MCF 10A (cell line): ENCODE measurements around the gene GRIK3. TPM values are rescaled to one million over a fixed set of nuclear protein-coding genes. Genes with fewer than 3 reads are reported as not detected.

Source experiments
- BruUV-seq: library from RNA; stranded (reverse); fragments of 400-500 nt; replicated peaks from 2 replicates; lab custom pipeline; 2021; lab: Mats Ljungman, UMichigan
- CTCF ChIA-PET: fragments of 300-600 bp; sonication (Branson Sonifier 250); formaldehyde crosslinking; extraction: SDS; loops from one replicate; lab custom pipeline; 2021; ENCODE audit warnings: antibody characterized with exemption, inconsistent platforms; lab: Yijun Ruan, JAX
- POLR2A ChIA-PET: fragments of 300-600, 350-650 bp; sonication (Branson Sonifier 250); formaldehyde crosslinking; extraction: SDS; loops from one replicate; lab custom pipeline; 2020; ENCODE audit warnings: antibody characterized with exemption, inconsistent platforms; lab: Yijun Ruan, JAX
- DNase-seq: peaks from one replicate; pipeline ENCODE4 v3.0.0-alpha.2; 2018; ENCODE audit not compliant: unreplicated experiment
- H3K27ac Mint-ChIP-seq: one replicate; pipeline ENCODE4 v1.8.0; 2022; ENCODE audit warnings: mild to moderate bottlenecking, low read depth, mixed read lengths; ENCODE audit not compliant: unreplicated experiment
- H3K27me3 Mint-ChIP-seq: one replicate; pipeline ENCODE4 v1.8.0; 2022; ENCODE audit warnings: mixed read lengths; ENCODE audit not compliant: insufficient read depth, unreplicated experiment
- H3K36me3 Mint-ChIP-seq: one replicate; pipeline ENCODE4 v1.8.0; 2022; ENCODE audit warnings: mild to moderate bottlenecking, moderate library complexity, mixed read lengths; ENCODE audit not compliant: insufficient read depth, unreplicated experiment
- H3K4me1 Mint-ChIP-seq: one replicate; pipeline ENCODE4 v1.8.0; 2022; ENCODE audit warnings: mixed read lengths; ENCODE audit not compliant: insufficient read depth, unreplicated experiment
- H3K4me3 Mint-ChIP-seq: one replicate; pipeline ENCODE4 v1.8.0; 2022; ENCODE audit warnings: mild to moderate bottlenecking, moderate library complexity, mixed read lengths; ENCODE audit not compliant: unreplicated experiment
- H3K9me3 Mint-ChIP-seq: one replicate; pipeline ENCODE4 v1.8.0; 2022; ENCODE audit warnings: mixed read lengths; ENCODE audit not compliant: unreplicated experiment
- CTCF ChIP-seq: fragments of 200-600 bp; IDR thresholded peaks from one replicate; pipeline ENCODE4 v1.8.0; 2022; ENCODE audit warnings: antibody characterized with exemption, mild to moderate bottlenecking; ENCODE audit not compliant: unreplicated experiment
- intact Hi-C: fragments of 100-400 bp; cut with micrococcal nuclease; formaldehyde crosslinking; loops from 2 replicates; pipeline ENCODE4 v1.14.1; 2022
- total RNA-seq: library from RNA; stranded (reverse); gene quantifications from 2 replicates; pipeline ENCODE4 v1.2.3, GENCODE V29; 2022

Gene GRIK3
- total RNA-seq, 1 experiment from 2014 or later: not detected

- ChIA-PET POLR2A (no interaction called here), CTCF (interaction anchor here (0.6 kb wide), 2 partner anchors 540 to 1005 kb away, joined by 3 to 4 read pairs; no protein-coding TSS in a partner anchor)
- H3K9me3 Mint-ChIP-seq: no peaks in the 10 kb centered on the region
- intact Hi-C loops: no loop called here
- no TSS peak for BruUV-seq
- H3K27me3 Mint-ChIP-seq: peaks cover 48% of the 10 kb centered on the region
- H3K27ac Mint-ChIP-seq: no peak overlapping the region
- DNase-seq: no peak
- H3K36me3 Mint-ChIP-seq: no peaks in the 10 kb centered on the region
- no peak for TF ChIP-seq CTCF
- no peak overlapping the region for H3K4me3 Mint-ChIP-seq
- H3K4me1 Mint-ChIP-seq: no peaks in the 10 kb centered on the region
Observed at GRCh38 chr1:36772647-36773495, 261.4 kb downstream of the GRIK3 start.

DNA sequence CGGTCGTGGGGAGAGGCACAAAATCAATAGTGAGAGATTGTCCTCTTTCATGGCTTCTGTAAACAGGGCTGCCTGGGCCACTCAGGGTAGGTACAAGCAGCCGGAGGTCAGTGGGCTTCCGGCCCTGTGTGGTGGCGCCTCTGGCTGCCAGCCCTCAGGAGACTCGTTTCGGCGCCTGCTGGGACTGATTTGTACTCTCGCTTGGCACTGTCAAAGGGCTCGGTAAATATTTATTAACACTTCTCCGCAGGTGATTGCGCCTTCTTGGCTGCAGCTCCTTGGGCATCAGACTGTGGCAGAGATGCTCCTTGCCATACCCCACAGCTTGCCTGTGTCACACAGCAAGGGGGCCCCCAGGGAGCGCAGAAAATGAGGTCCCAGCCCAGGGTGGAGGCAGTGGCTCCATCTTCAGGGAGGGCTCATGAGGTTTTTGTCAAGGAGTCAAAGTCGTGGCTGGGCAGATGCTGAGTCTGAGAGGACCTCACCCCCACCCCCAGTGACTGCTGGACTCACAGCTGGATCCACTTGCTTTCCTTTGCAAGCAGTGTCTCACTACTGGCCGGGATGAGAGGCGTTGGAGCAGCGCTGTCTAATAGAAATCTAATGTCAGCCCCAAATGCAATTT lies 262.5 kb downstream of the GRIK3 start:
- ChIA-PET POLR2A (no interaction called here), CTCF (no interaction called here)
- no peak for TF ChIP-seq CTCF
- H3K9me3 Mint-ChIP-seq: no peaks in the 10 kb centered on the region
- intact Hi-C loops: no loop called here
- BruUV-seq: no TSS peak
- H3K27ac Mint-ChIP-seq: no peak overlapping the region
- DNase-seq: no peak
- H3K27me3 Mint-ChIP-seq: peaks cover 45% of the 10 kb centered on the region
- H3K4me3 Mint-ChIP-seq: no peak overlapping the region
- no peaks in the 10 kb centered on the region for H3K36me3 Mint-ChIP-seq
- H3K4me1 Mint-ChIP-seq: no peaks in the 10 kb centered on the region

GRCh38 chr1:36771240-36771639 lies 263.1 kb downstream of the GRIK3 start:
- intact Hi-C loops: no loop called here
- Mint-ChIP-seq H3K27me3 (peaks cover 40% of the 10 kb centered on the region), H3K4me1 (no peaks in the 10 kb centered on the region), H3K36me3 (no peaks in the 10 kb centered on the region), H3K4me3 (no peak overlapping the region), H3K27ac (no peak overlapping the region), H3K9me3 (no peaks in the 10 kb centered on the region)
- no peak for TF ChIP-seq CTCF
- CTCF ChIA-PET: interaction anchor here (1.0 kb wide), 1 partner anchor 11 kb away, joined by 3 read pairs; no protein-coding TSS in a partner anchor
- BruUV-seq: no TSS peak
- POLR2A ChIA-PET: no interaction called here
- no peak for DNase-seq
